Natural killer cell treated with Interleukin-12 subunit alpha and Interleukin-12 subunit beta and Interleukin-15 and Interleukin-18, amount 100 ng/mL, for 72 hours (primary cell): ENCODE results near the gene SLC4A1AP. TPM values are rescaled to one million over a fixed set of nuclear protein-coding genes. Genes with fewer than 3 reads are reported as not detected.

Experiments used
- ATAC-seq, 2 donors: fragments of 150-1000 bp; cut with Tn5 transposase in 1 of 2; sonication (Bioruptor Pico), chemical (Tn5 transposase) in 1 of 2; 2 replicates each; pipeline ENCODE4 v1.10.0; 2021
- DNase-seq: peaks from one replicate; pipeline ENCODE4 v3.0.0; 2022; ENCODE audit warnings: low spot score
- H3K27ac Mint-ChIP-seq, 2 donors: 1 replicate in 1 of 2; 2 replicates in 1 of 2; pipeline ENCODE4 v1.8.0; 2022; ENCODE audit warnings: mixed read lengths in 2 of 2, mild to moderate bottlenecking in 1 of 2, moderate library complexity in 1 of 2
- H3K27me3 Mint-ChIP-seq, 2 donors: 1 replicate in 1 of 2; 2 replicates in 1 of 2; pipeline ENCODE4 v1.8.0; 2022; ENCODE audit warnings: mixed read lengths in 2 of 2
- H3K36me3 Mint-ChIP-seq: one replicate; pipeline ENCODE4 v1.8.0; 2022; ENCODE audit warnings: mixed read lengths
- H3K4me1 Mint-ChIP-seq, 2 donors: 1 replicate in 1 of 2; 2 replicates in 1 of 2; pipeline ENCODE4 v1.8.0; 2022; ENCODE audit warnings: low read depth in 2 of 2, mixed read lengths in 2 of 2, mild to moderate bottlenecking in 1 of 2
- H3K4me3 Mint-ChIP-seq: one replicate; pipeline ENCODE4 v1.8.0; 2022; ENCODE audit warnings: mixed read lengths
- H3K9me3 Mint-ChIP-seq: 2 replicates; pipeline ENCODE4 v1.8.0; 2022; ENCODE audit warnings: mixed read lengths
- total RNA-seq, 2 donors: library from RNA; stranded (reverse); gene quantifications; one replicate each; pipeline ENCODE4 v1.2.3, GENCODE V29; 2022

Gene SLC4A1AP
- total RNA-seq, 2 donors from 2014 or later = 31.1 to 33.3 TPM

DNA sequence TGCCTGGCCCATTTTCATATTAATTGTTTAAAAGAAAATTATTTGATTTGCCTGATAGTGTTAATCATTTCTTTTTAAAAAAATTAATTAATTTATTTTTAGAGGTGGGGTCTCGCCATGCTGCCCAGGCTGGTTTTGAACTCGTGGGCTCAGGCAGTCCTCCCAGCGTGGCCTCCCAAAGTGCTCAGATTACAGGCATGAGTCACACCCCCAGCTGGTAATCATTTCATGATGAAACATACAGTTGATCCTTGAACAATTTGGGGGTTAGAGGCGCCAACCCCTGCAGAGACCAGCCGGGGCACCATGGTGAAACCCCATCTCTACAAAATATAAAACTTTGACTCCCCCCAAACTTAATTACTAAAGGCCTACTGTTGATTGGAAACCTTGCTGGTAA, 26.9 kb upstream of the SLC4A1AP start:
- DNase-seq (no peak), ATAC-seq (no peak)
- no peaks in the 10 kb centered on the region for H3K27me3 Mint-ChIP-seq
- H3K4me1 Mint-ChIP-seq = peaks cover 19 to 28% of the 10 kb centered on the region in 2 donors
- H3K27ac Mint-ChIP-seq = no peak overlapping the region
- peaks cover 44% of the 10 kb centered on the region for H3K36me3 Mint-ChIP-seq
- no peaks in the 10 kb centered on the region for H3K9me3 Mint-ChIP-seq
- H3K4me3 Mint-ChIP-seq = no peak overlapping the region

DNA sequence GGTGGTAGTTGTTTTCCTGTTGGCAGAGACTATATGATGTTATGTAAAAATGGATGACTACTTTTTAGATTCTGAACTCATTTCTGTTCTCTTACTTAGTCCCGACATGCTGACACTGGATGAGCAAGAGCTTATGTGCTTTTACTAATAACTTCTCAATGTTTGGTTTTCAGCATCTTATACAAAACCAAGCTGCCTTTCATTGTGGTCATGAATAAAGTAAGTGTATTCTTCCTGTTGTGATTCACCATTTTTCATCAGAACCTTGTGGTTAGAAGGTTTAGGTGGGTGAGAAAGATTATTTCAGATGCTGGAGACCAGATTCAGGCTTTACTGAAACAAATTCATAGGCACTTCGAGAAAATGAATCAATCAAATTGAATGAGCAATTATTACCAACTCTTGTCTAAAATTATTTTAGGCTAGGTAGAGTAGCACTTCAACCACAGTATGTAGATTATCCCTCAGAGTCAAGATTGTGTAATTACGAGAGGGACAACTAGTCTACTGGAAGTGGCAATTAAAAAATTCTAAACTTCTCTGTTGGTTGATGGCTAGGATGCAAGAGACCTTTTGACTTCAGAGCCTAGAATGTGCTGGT, 25.6 kb upstream of the SLC4A1AP start:
- peaks cover 19 to 28% of the 10 kb centered on the region in 2 donors for H3K4me1 Mint-ChIP-seq
- no peaks in the 10 kb centered on the region for H3K9me3 Mint-ChIP-seq
- ATAC-seq (peak; percentile 91 to 95), DNase-seq (no peak)
- peak overlapping the region; percentile 70 to 84 for H3K27ac Mint-ChIP-seq
- H3K4me3 Mint-ChIP-seq = peak overlapping the region; percentile 58
- peaks cover 36% of the 10 kb centered on the region for H3K36me3 Mint-ChIP-seq
- H3K27me3 Mint-ChIP-seq = no peaks in the 10 kb centered on the region

DNA sequence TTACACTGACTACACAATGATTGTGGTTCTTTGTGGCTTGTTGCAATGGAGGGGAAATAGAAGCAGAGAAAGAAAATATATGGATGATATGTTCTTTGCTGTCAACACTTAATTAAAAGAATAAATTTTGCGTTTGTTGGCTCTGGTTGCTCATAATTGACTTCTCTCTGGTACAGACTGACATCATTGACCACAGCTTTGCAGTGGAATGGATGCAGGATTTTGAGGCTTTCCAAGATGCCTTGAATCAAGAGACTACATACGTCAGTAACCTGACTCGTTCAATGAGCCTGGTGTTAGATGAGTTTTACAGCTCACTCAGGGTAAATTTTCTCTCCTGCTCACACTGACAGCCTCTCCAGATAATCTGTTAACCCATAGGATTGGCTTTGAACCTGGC, 25.0 kb upstream of the SLC4A1AP start:
- no peaks in the 10 kb centered on the region for H3K27me3 Mint-ChIP-seq
- H3K36me3 Mint-ChIP-seq = peaks cover 36% of the 10 kb centered on the region
- ATAC-seq = no peak
- H3K27ac Mint-ChIP-seq = peak overlapping the region; percentile 70 to 84
- no peak for DNase-seq
- H3K9me3 Mint-ChIP-seq = no peaks in the 10 kb centered on the region
- peaks cover 19 to 28% of the 10 kb centered on the region in 2 donors for H3K4me1 Mint-ChIP-seq
- peak overlapping the region; percentile 58 for H3K4me3 Mint-ChIP-seq

DNA sequence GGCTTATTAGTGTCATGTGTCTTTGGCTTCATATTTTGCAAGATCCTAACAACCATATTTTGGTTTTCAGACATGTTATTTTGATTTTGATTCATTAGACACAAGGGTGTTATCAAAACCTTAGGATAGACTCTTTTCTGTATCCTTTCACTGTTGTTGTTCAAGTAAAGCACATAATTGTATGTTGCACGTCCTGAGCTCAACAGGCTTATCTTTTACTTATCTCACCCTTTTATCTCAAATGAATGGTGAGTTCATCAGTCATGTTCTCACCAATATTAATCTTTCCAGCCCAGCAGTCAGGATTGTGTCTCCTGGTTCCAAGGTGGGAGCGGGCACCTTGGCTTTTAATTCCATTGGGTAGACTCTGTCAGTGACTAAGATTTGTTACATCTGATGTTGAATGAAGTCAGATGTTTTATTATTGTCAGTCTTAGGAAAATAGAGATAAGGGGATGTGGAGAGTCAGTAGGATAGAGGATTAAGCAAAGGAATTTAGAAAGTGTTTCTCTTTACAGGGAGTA, 22.9 kb upstream of the SLC4A1AP start:
- DNase-seq = no peak
- peaks cover 20% of the 10 kb centered on the region for H3K36me3 Mint-ChIP-seq

DNA sequence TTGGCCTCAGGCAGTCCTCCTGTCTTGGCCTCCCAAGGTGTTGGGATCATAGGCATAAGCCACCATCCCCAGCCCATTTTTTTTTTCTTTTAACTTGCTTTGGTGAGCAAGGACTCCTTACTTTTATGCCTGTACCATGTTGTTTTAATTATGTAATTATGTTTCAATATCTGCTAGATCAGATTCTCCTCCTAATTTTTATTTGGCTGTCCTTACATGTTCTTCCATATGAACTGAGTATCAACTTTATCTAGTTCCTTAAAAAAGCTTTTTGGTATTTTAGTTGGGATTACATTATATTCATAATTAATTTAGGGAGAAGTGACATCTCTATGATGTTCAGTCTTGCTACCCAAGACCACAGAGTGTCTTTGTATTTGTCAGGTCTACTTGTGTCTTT, 18.5 kb upstream of the SLC4A1AP start:
- no peak for ATAC-seq

More for the DNA sequence above, 22.9 kb upstream of the SLC4A1AP start:
- peaks cover 13 to 19% of the 10 kb centered on the region in 2 donors for H3K4me1 Mint-ChIP-seq
- ATAC-seq = no peak
- H3K9me3 Mint-ChIP-seq = no peaks in the 10 kb centered on the region
- H3K4me3 Mint-ChIP-seq = no peak overlapping the region
- H3K27ac Mint-ChIP-seq = no peak overlapping the region
- no peaks in the 10 kb centered on the region for H3K27me3 Mint-ChIP-seq

DNA sequence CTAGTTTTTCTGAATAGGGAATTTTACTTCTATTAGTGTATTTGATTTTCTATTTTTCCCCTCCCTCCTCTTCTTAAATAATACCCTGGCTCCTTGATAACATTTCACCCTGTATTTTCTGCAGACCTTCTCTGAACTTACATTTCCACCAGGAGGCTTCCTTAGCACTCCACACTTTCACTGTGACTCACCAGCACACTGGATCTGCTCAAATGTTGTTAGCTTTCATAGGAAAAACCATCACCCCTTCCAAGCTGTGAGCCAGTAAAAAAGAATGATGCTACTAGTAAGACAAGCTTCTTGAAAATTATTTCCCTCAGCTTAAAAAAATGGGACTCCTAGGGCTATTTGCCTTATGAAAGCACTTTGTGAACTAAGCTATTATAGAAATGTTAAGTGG, 16.4 kb upstream of the SLC4A1AP start:
- no peak for ATAC-seq
- no peak for DNase-seq
- Mint-ChIP-seq H3K36me3 (peaks cover 9% of the 10 kb centered on the region), H3K9me3 (no peaks in the 10 kb centered on the region), H3K27ac (no peak overlapping the region), H3K4me3 (no peak overlapping the region), H3K4me1 (peaks cover 0 to 3% of the 10 kb centered on the region in 2 donors), H3K27me3 (no peaks in the 10 kb centered on the region)

More for the DNA sequence above, 18.5 kb upstream of the SLC4A1AP start:
- Mint-ChIP-seq H3K27ac (no peak overlapping the region), H3K4me1 (peaks cover 0 to 3% of the 10 kb centered on the region in 2 donors), H3K4me3 (no peak overlapping the region), H3K36me3 (peaks cover 15% of the 10 kb centered on the region), H3K27me3 (no peaks in the 10 kb centered on the region), H3K9me3 (no peaks in the 10 kb centered on the region)
- DNase-seq = no peak

DNA sequence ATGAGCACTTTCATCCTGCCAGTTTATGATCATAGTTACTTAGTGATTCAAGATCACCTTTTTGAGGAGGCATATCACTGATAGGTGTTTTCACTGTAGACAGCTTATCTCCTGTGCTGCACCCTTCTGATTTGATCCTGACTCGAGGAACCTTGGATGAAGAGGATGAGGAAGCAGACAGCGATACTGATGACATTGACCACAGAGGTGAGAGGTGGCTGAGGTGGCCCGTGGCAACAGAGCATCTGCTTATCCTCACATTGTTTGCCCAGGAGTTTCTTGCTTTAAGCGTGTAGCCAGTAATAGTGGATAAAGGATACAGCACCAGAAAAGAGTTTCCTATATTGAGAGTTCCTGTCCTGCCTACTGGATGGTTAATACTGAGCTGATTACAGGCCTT, 16.0 kb upstream of the SLC4A1AP start:
- DNase-seq (no peak), ATAC-seq (no peak)
- H3K4me1 Mint-ChIP-seq = peaks cover 3 to 5% of the 10 kb centered on the region in 2 donors
- H3K27ac Mint-ChIP-seq = no peak overlapping the region
- no peak overlapping the region for H3K4me3 Mint-ChIP-seq
- H3K9me3 Mint-ChIP-seq = no peaks in the 10 kb centered on the region
- no peaks in the 10 kb centered on the region for H3K27me3 Mint-ChIP-seq
- peaks cover 13% of the 10 kb centered on the region for H3K36me3 Mint-ChIP-seq

DNA sequence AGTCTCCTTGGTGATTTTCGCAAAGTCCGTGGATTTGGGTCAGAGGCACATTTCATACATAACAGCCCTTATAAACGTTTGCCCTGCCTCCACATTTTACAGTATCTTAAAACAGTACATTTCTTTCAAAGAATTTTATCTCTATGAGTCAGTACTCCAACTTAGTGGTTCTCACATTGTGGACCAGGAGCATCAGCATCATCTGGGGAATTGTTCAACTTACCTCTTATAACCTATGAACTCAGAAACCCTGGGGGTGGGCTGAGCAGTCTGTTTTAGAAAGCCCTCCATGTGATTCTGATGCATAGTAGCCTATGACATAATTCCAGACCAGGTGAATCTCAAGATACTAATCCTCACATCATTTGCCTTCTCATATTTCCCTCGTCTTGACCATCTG, 12.6 kb upstream of the SLC4A1AP start:
- Mint-ChIP-seq H3K4me1 (peaks cover 8 to 9% of the 10 kb centered on the region in 2 donors), H3K27ac (no peak overlapping the region), H3K9me3 (no peaks in the 10 kb centered on the region), H3K27me3 (no peaks in the 10 kb centered on the region), H3K4me3 (no peak overlapping the region), H3K36me3 (peaks cover 35% of the 10 kb centered on the region)
- DNase-seq = no peak
- ATAC-seq = no peak

DNA sequence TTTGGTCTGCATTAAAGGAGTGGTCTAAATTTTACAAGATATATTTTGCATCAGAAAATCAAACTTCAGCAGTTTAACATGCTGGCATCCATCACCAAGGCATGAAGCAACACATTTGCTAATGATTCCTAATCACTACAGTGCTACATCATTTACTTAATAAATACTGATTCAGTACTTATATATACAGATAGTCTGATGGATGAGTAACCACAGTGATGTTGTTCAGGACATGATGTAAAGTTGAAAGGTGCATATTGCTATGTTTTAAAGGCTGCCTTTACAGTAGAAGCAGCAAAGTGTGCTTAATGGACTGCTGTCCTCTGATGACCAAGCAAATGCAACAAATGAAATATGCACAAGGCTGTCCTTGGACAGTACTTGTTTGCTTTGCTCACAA, 11.3 kb upstream of the SLC4A1AP start:
- H3K4me3 Mint-ChIP-seq = no peak overlapping the region

DNA sequence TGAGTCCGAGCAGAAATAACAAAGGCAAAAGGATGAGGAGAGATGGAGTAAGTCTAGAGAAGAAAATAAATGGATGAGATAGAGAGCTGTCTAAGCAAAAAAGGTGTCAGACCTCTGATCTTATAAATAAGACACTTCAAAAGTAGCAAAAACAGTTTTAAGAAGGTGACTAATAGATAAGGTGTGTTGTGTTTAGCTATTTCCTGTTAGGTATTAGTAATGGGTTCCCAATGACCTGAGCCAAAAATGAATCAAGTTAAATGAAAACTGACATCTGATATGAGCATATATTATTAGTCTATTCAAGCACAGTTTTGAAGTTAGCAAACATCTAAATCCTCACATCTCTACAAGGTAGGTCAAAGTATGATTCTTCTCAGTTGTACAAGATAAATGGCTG, 10.9 kb upstream of the SLC4A1AP start:
- no peak for DNase-seq
- no peak overlapping the region for H3K4me3 Mint-ChIP-seq
- no peak overlapping the region for H3K27ac Mint-ChIP-seq
- no peak for ATAC-seq
- no peaks in the 10 kb centered on the region for H3K27me3 Mint-ChIP-seq
- peaks cover 39% of the 10 kb centered on the region for H3K36me3 Mint-ChIP-seq
- H3K9me3 Mint-ChIP-seq = no peaks in the 10 kb centered on the region
- peaks cover 5 to 9% of the 10 kb centered on the region in 2 donors for H3K4me1 Mint-ChIP-seq

More for the DNA sequence above, 11.3 kb upstream of the SLC4A1AP start:
- Mint-ChIP-seq H3K9me3 (no peaks in the 10 kb centered on the region), H3K4me1 (peaks cover 6 to 9% of the 10 kb centered on the region in 2 donors), H3K27ac (no peak overlapping the region), H3K36me3 (peaks cover 39% of the 10 kb centered on the region), H3K27me3 (no peaks in the 10 kb centered on the region)
- ATAC-seq (no peak), DNase-seq (no peak)

DNA sequence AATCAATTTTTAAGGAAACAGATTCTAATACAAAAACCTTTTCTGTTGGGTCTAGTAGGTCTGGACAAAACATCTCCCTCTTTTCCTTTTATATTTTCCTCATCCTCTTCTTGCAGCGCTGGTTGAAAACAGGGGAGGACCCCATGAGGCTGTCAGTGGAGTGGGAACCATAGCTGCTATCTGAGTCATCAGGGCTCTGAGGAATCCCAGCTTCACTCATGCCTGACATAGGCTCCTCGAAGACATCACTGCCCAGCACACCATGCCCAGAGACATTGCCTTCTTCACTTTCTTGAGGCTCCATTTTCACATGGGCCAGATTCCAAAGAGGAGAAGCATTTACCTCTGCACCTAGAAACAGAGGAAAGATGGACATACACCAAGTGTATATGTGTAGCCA, 10.3 kb upstream of the SLC4A1AP start:
- H3K27me3 Mint-ChIP-seq = no peaks in the 10 kb centered on the region
- H3K27ac Mint-ChIP-seq = peak overlapping the region in 1 of 2 donors; percentile 8
- ATAC-seq = no peak
- peaks cover 5 to 9% of the 10 kb centered on the region in 2 donors for H3K4me1 Mint-ChIP-seq
- H3K9me3 Mint-ChIP-seq = no peaks in the 10 kb centered on the region
- DNase-seq = no peak
- H3K36me3 Mint-ChIP-seq = peaks cover 39% of the 10 kb centered on the region
- H3K4me3 Mint-ChIP-seq = no peak overlapping the region

DNA sequence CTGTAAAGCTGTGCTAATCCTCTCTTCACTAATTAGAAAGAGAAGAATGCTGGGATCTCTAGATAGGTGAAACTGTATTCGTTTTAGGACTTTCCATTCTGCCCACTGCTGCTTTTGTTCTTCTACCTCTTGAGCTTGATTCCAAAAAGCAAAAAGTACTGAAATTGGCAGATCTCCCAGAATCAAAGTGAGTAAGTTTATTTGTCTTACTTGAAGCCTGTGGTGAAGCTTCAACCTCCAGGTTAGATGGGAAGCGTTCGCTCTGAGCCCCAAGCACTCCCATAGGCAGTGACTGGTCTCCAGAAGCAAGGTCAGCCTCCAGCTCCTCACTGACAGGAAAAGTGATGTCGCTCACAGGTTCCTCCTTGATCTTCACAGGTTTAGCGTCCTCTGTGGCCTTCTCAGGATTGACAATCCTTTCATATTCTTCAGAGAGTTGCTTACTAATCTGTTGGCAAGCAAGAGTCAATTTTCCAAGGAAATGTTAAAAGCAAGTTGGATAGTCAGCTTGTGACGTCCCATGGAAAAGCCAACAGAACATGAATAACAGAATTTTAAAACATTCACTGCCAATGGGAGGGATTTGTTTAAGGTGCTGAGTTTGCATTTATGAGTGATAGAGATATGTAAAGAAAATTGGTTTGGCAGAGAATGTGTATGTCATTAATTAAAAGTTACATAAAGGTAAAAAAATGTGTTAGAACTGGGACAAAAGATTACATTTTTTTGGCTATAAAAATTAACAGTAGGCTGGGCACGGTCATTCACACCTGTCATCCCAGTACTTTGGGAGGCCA, 8.3 kb upstream of the SLC4A1AP start:
- Mint-ChIP-seq H3K4me3 (no peak overlapping the region), H3K27me3 (no peaks in the 10 kb centered on the region), H3K27ac (peak overlapping the region in 1 of 2 donors; percentile 32), H3K36me3 (peaks cover 36% of the 10 kb centered on the region), H3K4me1 (peaks cover 12 to 15% of the 10 kb centered on the region in 2 donors), H3K9me3 (no peaks in the 10 kb centered on the region)
- no peak for DNase-seq
- ATAC-seq = no peak

DNA sequence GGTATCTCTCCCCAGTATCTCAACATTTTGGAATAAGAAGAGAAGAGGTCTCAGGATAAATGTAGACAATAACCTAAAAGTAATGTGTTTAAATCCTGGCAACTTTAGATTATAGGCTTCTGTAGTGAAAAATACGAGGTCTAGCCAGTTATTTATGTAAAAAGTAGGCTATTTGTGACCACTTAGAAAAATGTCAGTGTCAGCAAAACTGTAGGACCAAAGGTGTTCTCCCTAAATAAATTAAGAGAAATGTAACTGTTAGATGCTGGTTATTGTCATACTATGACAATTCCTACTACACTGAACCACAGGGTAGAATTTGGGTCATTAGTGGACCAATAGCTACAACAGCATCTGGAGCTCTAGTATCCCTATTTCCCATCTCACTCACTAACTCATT, 2.3 kb upstream of the SLC4A1AP start:
- no peak for ATAC-seq
- no peak overlapping the region for H3K27ac Mint-ChIP-seq
- H3K27me3 Mint-ChIP-seq = no peaks in the 10 kb centered on the region

DNA sequence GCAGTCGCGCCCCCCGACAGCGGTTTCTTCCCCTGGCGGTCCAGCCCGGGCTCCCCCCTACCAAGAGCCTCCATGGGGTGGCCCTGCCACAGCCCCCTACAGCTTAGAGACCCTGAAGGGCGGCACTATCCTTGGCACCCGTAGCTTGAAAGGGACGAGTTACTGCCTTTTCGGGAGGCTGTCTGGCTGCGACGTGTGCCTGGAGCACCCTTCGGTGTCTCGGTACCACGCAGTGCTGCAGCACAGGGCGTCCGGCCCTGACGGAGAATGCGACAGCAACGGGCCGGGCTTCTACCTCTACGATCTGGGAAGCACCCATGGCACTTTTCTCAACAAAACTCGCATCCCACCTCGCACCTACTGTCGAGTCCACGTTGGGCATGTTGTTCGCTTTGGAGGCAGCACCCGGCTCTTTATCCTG, 475 bp downstream of the SLC4A1AP start:
- peak overlapping the region; percentile 98 to 99 for H3K27ac Mint-ChIP-seq
- H3K27me3 Mint-ChIP-seq = no peaks in the 10 kb centered on the region
- no peaks in the 10 kb centered on the region for H3K9me3 Mint-ChIP-seq
- no peak for DNase-seq
- peak overlapping the region; percentile 97 for H3K4me3 Mint-ChIP-seq
- ATAC-seq = peak; percentile 20 to 36
- H3K36me3 Mint-ChIP-seq = peaks cover 26% of the 10 kb centered on the region
- peaks cover 41 to 44% of the 10 kb centered on the region in 2 donors for H3K4me1 Mint-ChIP-seq

More for the DNA sequence above, 2.3 kb upstream of the SLC4A1AP start:
- Mint-ChIP-seq H3K36me3 (peaks cover 26% of the 10 kb centered on the region), H3K9me3 (no peaks in the 10 kb centered on the region), H3K4me3 (peak overlapping the region; percentile 97), H3K4me1 (peaks cover 37 to 44% of the 10 kb centered on the region in 2 donors)
- no peak for DNase-seq
